Measurements from ENCODE around the gene PLA2G15.

DNA sequence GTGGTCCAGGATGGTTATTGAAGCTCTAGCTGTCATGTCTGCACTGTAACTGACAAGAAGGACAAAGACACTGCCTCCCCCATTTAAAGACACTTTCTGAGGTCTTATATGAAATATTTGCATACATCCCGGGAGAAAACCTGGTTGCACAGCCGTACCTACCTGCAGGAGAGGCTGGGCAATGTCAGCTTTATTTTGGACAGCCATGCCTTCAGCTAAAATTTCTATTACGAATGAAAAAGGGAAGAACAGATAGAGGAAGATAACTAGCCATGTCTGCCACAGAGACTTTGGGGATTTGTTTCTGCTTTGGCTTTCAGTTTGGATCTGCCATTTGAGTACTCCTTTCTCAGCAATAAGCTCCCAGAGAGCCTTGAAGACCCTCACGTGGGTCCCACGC lies 38.2 kb downstream of the PLA2G15 start:
- TF ChIP-seq, protein P1, sequence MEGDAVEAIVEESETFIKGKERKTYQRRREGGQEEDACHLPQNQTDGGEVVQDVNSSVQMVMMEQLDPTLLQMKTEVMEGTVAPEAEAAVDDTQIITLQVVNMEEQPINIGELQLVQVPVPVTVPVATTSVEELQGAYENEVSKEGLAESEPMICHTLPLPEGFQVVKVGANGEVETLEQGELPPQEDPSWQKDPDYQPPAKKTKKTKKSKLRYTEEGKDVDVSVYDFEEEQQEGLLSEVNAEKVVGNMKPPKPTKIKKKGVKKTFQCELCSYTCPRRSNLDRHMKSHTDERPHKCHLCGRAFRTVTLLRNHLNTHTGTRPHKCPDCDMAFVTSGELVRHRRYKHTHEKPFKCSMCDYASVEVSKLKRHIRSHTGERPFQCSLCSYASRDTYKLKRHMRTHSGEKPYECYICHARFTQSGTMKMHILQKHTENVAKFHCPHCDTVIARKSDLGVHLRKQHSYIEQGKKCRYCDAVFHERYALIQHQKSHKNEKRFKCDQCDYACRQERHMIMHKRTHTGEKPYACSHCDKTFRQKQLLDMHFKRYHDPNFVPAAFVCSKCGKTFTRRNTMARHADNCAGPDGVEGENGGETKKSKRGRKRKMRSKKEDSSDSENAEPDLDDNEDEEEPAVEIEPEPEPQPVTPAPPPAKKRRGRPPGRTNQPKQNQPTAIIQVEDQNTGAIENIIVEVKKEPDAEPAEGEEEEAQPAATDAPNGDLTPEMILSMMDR (IDR thresholded peaks at IDR 0.05): no peak
- TF ChIP-seq POLR2A (IDR thresholded peaks at IDR 0.05): no peak
